Left cardiac atrium (tissue), 4 donors: ENCODE results near the gene RGS6. TPM values are rescaled to one million over a fixed set of nuclear protein-coding genes. Genes with fewer than 3 reads are reported as not detected.

Source experiments
- ATAC-seq, 2 donors: fragments of 200-7000 bp; cut with Tn5 transposase; one replicate each; pipeline ENCODE4 v1.9.1; 2020; ENCODE audit warnings: mild to moderate bottlenecking in 2 of 2, moderate library complexity in 2 of 2
- DNase-seq: peaks from one replicate; pipeline ENCODE4 v3.0.0-alpha.2; 2020
- intact Hi-C, 2 donors: fragments of 100-400 bp; cut with DNase I; formaldehyde crosslinking; loops; one replicate each; pipeline versions ENCODE4 v1.14.1 to v1.15.1; 2022 to 2023
- microRNA-seq, 2 donors: library from miRNA; unstranded; fragments of <30 nt; microRNA quantifications; one replicate each; pipeline ENCODE4 v1.2.0, GENCODE V29; 2020
- total RNA-seq, 2 donors: library from RNA; stranded (reverse); fragmentation: NEBNext Ultra II Directional; extraction: Animal tissue kit (Norgen Biotek cat#: 25700); gene quantifications; one replicate each; pipeline ENCODE4 v1.2.1, GENCODE V29; 2021
- donor health status: DM: no; HTN: yes; CAD: no.
- donor health status: DM: no; HTN: yes; CAD: no; lungs with severe emphysema.
- donor health status: DM: yes; HTN: yes; CAD: no.
- donor health status: Dilated cardiomyopathy.

Gene RGS6
- total RNA-seq, 2 donors from 2014 or later: 12.4 to 18.5 TPM

DNA sequence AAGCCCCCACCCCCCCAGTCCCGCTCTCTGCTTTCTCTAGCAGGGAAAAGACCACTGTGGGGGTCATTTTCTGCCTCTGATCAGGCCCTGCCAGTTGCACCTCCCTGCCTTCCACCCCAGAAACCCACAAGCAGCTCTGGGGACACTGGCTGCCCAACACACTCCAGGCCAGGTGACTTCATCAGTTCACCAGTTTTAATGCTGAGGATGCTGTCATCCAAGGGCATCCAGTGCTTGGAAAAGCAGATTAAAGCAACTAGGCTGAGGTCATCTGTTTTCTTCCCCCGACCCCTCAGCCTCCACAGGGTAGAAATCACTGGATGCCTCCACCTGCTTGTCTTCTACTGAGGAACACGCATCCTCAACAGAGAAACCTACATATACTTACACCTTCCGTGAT is 679.3 kb downstream of the RGS6 start:
- no peak for ATAC-seq
- DNase-seq: no peak
- intact Hi-C loops: loop anchor here in 1 of 2 donors (5.0 kb wide), 1 partner anchor 44 kb away; no protein-coding TSS in a partner anchor

DNA sequence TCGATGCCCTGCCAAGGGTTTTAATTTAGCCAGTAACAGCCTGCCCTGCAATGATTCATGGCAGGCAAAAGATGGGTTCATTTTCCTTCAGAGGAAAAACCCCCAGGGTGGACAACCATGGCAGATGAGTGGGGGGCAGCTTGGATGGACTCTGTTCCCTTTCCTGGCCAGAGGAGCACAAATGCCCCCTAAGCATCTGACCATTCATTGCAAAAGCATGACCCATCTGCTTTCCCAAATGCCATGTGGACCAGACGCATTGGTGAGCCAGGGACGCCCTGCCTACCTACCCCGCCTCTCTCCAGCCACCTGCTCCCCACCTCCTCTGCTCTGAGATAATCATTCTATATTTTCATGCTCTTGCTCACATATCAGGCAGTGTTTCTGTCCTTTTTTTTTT is 679.8 kb downstream of the RGS6 start:
- ATAC-seq (no peak), DNase-seq (no peak)
- intact Hi-C loops: loop anchor here in 1 of 2 donors (5.0 kb wide), 1 partner anchor 45 kb away; no protein-coding TSS in a partner anchor

DNA sequence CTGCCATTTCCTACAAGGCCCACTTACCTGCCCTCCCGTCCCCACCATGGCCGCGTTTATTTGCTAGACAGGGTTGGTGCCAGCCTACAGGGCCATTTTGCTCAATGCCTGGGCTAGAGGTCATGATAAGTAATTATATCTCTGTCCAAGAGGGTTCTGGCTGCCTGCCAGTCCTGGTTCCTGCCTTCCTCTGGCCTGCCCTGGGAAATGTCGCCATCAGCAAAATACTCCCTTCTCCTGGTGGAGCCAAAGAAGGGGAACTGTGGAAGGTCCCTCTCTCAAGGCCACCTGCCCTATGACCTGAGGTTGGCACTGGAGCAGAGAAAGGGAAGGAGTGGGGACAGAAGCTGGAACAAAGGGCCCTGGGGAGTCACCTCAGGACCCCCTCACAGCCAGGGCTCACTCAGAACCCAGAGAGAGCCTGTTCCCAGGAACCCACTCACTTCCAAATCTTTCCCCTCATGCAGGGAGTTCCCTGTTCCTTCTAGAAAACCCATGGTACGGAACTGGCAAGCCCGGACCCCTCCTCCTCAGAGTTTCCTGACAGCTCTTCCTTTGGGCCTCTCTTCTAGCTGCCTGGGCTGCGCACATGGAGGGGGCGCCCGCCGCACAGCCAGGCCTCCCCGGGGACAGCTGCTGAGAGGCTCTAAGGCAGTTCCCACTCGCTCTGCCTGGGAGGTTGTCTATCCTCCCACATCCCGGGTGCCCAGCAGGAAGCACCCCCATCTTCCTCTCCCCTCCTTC is 681.2 kb downstream of the RGS6 start:
- intact Hi-C loops: loop anchor here in 1 of 2 donors (5.0 kb wide), 1 partner anchor 46 kb away; no protein-coding TSS in a partner anchor
- peak; percentile 56 to 60 for ATAC-seq
- DNase-seq: peak; percentile 84

DNA sequence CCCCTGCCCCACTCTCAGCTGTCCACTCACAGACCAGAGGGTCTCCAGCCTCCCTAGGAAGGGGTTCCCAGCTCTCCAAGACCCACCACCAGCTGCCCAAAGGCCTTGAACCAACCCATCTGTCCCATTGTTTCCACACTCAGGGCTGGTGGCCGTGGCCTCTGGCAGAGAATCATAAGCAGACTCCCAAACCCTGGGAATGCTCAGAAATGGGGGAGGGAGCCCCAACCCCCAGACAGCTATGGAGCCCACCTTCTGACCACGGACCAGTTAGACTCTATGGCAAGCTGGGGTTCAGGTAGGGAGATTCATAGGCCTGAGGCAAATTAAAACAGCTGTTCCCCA is 681.7 kb downstream of the RGS6 start:
- no peak for DNase-seq
- intact Hi-C loops: loop anchor here in 1 of 2 donors (5.0 kb wide), 1 partner anchor 47 kb away; no protein-coding TSS in a partner anchor
- ATAC-seq: no peak

DNA sequence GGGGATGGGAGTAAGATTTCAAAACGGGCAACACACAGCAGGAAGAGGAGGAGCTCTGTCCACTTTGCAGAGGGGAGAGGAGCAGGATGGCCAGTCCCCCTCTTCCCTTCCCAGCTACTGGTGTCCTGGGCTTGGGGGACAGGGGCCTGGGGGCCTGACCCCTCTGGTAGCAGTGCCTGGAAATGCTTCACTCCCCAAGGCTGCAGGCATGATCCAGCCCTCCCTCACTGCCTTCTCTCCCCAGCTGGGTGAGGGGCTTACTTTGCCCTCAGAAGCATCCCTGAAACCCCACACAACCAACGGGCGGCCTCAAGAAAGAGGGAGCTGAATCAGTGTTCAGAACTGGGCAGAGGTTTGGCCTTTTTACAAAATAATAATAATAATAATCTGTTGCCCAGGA is 682.1 kb downstream of the RGS6 start:
- DNase-seq: no peak
- intact Hi-C loops: loop anchor here in 1 of 2 donors (5.0 kb wide), 1 partner anchor 47 kb away; no protein-coding TSS in a partner anchor
- no peak for ATAC-seq

DNA sequence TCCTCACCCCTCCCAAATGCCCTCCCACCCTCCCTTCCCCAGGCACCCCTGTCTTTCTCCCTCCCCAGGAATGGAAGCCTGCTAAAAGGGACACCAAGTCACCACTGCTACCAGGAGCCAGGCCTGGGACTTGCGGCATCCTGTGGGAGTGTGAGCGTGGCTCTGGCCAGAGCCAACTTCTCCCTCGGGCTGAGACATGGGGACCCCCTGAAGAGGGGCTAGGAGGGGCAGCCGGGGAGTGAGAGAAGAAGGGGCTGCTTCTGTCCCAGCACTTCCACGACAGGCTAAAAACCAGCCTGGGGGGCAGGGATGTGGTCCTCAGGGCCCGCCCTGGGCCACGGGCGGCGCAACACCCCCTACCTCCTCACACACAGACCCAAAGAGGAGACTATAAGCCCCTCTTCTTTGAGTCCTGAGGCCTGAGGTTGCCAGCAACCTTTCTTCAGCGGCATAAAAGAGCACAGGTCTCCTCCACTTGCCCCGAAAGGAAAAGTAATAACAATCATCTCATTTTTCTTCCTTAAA is 682.7 kb downstream of the RGS6 start:
- intact Hi-C loops: loop anchor here in 1 of 2 donors (5.0 kb wide), 1 partner anchor 48 kb away; no protein-coding TSS in a partner anchor
- no peak for ATAC-seq

DNA sequence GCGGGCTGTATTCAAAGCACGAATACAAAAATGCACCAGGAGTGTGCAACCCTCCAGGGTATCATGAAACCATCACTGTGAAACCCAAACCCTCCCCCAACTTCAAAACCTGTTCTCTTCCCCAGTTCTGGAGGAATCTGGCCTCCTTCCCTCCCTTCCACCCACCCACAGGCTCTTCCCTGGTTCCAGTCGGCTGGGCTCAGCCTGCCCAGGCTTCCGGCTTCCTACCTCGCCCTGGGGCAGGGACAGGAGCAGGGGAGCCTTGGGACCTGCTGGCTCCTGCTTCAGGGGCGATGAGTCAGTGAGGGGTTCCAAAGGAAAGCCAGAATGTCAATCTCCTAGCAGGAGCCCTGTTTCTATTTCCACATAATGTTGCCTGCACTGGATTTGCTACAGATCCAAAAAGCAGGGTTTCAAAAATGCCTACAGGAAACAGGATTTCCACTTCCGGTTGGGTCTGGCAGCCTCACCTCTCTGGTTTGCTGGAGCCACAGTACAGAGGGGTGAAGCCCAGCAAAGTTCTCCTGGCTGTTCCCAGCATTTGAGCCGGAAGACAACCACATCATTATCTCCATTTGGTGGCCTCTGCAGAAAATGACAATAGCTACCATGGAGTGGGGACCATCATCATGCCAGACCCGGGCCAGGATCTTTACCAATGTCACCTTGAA is 683.4 kb downstream of the RGS6 start:
- ATAC-seq: peak in 1 of 2 donors; percentile 37
- intact Hi-C loops: no loop called here
- DNase-seq: no peak

More for the DNA sequence above, 682.7 kb downstream of the RGS6 start:
- no peak for DNase-seq

Small RNA genes within 50 kb of the gene (microRNA-seq; reads per million reads assigned to microRNA genes)
- gene MIR7843: 0 reads per million in 2 donors
